GM12891 (cell line): ENCODE data around the gene ALOX15B.

Experiments
- PAX5 ChIP-seq: IDR thresholded peaks from 2 replicates; pipeline ENCODE4 v1.6.1; 2011; ENCODE audit warnings: low read length, moderate library complexity, mild to moderate bottlenecking; ENCODE audit not compliant: insufficient read depth, severe bottlenecking
- POLR2A ChIP-seq: IDR thresholded peaks from 2 replicates; pipeline ENCODE4 v1.6.1; 2011; ENCODE audit warnings: low read depth, low read length, control low read depth
- POLR2AphosphoS5 ChIP-seq: IDR thresholded peaks from 2 replicates; pipeline ENCODE4 v1.6.1; 2011; ENCODE audit warnings: low read depth, low read length, control low read depth
- SPI1 ChIP-seq: IDR thresholded peaks from 2 replicates; pipeline ENCODE4 v1.6.1; 2011; ENCODE audit warnings: low read depth, low read length, control low read depth
- TAF1 ChIP-seq: IDR thresholded peaks from 2 replicates; pipeline ENCODE4 v1.6.1; 2011; ENCODE audit warnings: low read depth, low read length, control low read depth

- TF ChIP-seq POLR2A (no peak), POLR2AphosphoS5 (no peak), TAF1 (no peak), SPI1 (no peak), PAX5 (no peak)
Measured at GRCh38 chr17:8064561-8065019, 25.7 kb downstream of the ALOX15B start.
